ENCODE results near the gene VARS1. TPM values are rescaled to one million over a fixed set of nuclear protein-coding genes. Genes with fewer than 3 reads are reported as not detected.

VARS1 gene
- total RNA-seq, 2 experiments from 2014 or later = 147 to 169 TPM

- Mint-ChIP-seq H3K4me1 (peaks cover 15% of the 10 kb centered on the region), H3K27ac (no peak overlapping the region), H3K27me3 (no peaks in the 10 kb centered on the region), H3K4me3 (no peak overlapping the region), H3K9me3 (ENCODE audit: low read depth) (no peaks in the 10 kb centered on the region), H3K36me3 (ENCODE audit: low read depth) (peaks cover 53% of the 10 kb centered on the region)
- POLR2A ChIA-PET = no interaction called here
- intact Hi-C loops (cut with DNase I, micrococcal nuclease) = no loop called here
- DNase-seq = no peak
- ATAC-seq = no peak
- CTCF ChIA-PET = no interaction called here
Observed at GRCh38 chr6:31781244-31782125, 14.1 kb downstream of the VARS1 start.

- Mint-ChIP-seq H3K4me3 (no peak overlapping the region), H3K27ac (no peak overlapping the region), H3K27me3 (no peaks in the 10 kb centered on the region), H3K4me1 (peaks cover 20% of the 10 kb centered on the region), H3K9me3 (ENCODE audit: low read depth) (no peaks in the 10 kb centered on the region), H3K36me3 (ENCODE audit: low read depth) (peaks cover 50% of the 10 kb centered on the region)
- DNase-seq (no peak), ATAC-seq (no peak)
- intact Hi-C loops (cut with DNase I, micrococcal nuclease) = no loop called here
- ChIA-PET POLR2A (no interaction called here), CTCF (interaction anchor here (0.6 kb wide), 1 partner anchor 56 kb away, joined by 3 read pairs; no protein-coding TSS in a partner anchor)
Observed at GRCh38 chr6:31780507-31781243, 14.9 kb downstream of the VARS1 start.

- H3K27ac Mint-ChIP-seq = no peak overlapping the region
Observed at GRCh38 chr6:31779908-31780307, 15.6 kb downstream of the VARS1 start.

GRCh38 chr6:31778999-31779885 is 16.3 kb downstream of the VARS1 start:
- H3K4me1 Mint-ChIP-seq = peaks cover 24% of the 10 kb centered on the region
- ChIA-PET POLR2A (no interaction called here), CTCF (interaction anchor here (0.6 to 1.3 kb wide), 3 partner anchors 10 to 56 kb away, joined by 3 to 5 read pairs (median 3); partner anchors contain the start of gene MPIG6B)
- H3K27ac Mint-ChIP-seq = no peak overlapping the region
- no peaks in the 10 kb centered on the region for H3K27me3 Mint-ChIP-seq
- H3K4me3 Mint-ChIP-seq = no peak overlapping the region
- ATAC-seq (no peak), DNase-seq (no peak)
- H3K36me3 Mint-ChIP-seq (ENCODE audit: low read depth) = peaks cover 44% of the 10 kb centered on the region
- H3K9me3 Mint-ChIP-seq (ENCODE audit: low read depth) = no peaks in the 10 kb centered on the region
- intact Hi-C loops (cut with DNase I, micrococcal nuclease) = no loop called here

More at GRCh38 chr6:31779908-31780307, 15.6 kb downstream of the VARS1 start:
- no peak for ATAC-seq
- DNase-seq = no peak
- Mint-ChIP-seq H3K27me3 (no peaks in the 10 kb centered on the region), H3K36me3 (ENCODE audit: low read depth) (peaks cover 50% of the 10 kb centered on the region), H3K4me1 (peaks cover 24% of the 10 kb centered on the region), H3K4me3 (no peak overlapping the region), H3K9me3 (ENCODE audit: low read depth) (no peaks in the 10 kb centered on the region)
- intact Hi-C loops (cut with DNase I, micrococcal nuclease) = no loop called here
- ChIA-PET CTCF (interaction anchor here (0.6 to 1.3 kb wide), 3 partner anchors 10 to 57 kb away, joined by 3 to 5 read pairs (median 3); partner anchors contain the start of gene MPIG6B), POLR2A (no interaction called here)

- no peaks in the 10 kb centered on the region for H3K9me3 Mint-ChIP-seq (ENCODE audit: low read depth)
- peaks cover 40% of the 10 kb centered on the region for H3K36me3 Mint-ChIP-seq (ENCODE audit: low read depth)
- no peak overlapping the region for H3K4me3 Mint-ChIP-seq
- no peaks in the 10 kb centered on the region for H3K27me3 Mint-ChIP-seq
- H3K27ac Mint-ChIP-seq = no peak overlapping the region
- DNase-seq = no peak
- intact Hi-C loops (cut with DNase I, micrococcal nuclease) = no loop called here
- H3K4me1 Mint-ChIP-seq = peaks cover 27% of the 10 kb centered on the region
- ChIA-PET CTCF (interaction anchor here (0.6 to 1.2 kb wide), 3 partner anchors 20 to 1045 kb away, joined by 3 to 5 read pairs (median 3); no protein-coding TSS in a partner anchor), POLR2A (no interaction called here)
- no peak for ATAC-seq
Observed at GRCh38 chr6:31778193-31778592, 17.4 kb downstream of the VARS1 start.

GRCh38 chr6:31777667-31778050 is 17.9 kb downstream of the VARS1 start:
- H3K27ac Mint-ChIP-seq = peak overlapping the region; percentile 47
- peaks cover 31% of the 10 kb centered on the region for H3K4me1 Mint-ChIP-seq
- no peaks in the 10 kb centered on the region for H3K9me3 Mint-ChIP-seq (ENCODE audit: low read depth)
- ATAC-seq = no peak
- H3K36me3 Mint-ChIP-seq (ENCODE audit: low read depth) = peaks cover 38% of the 10 kb centered on the region
- no peak for DNase-seq
- no peak overlapping the region for H3K4me3 Mint-ChIP-seq
- POLR2A ChIA-PET = no interaction called here
- no peaks in the 10 kb centered on the region for H3K27me3 Mint-ChIP-seq
- intact Hi-C loops (cut with DNase I, micrococcal nuclease) = no loop called here
- CTCF ChIA-PET = interaction anchor here (0.6 to 1.2 kb wide), 6 partner anchors 13 to 197 kb away, joined by 3 to 4 read pairs (median 3); no protein-coding TSS in a partner anchor

GRCh38 chr6:31776989-31777666 is 18.4 kb downstream of the VARS1 start, which contains the start of gene VWA7:
Gene VWA7, minus strand, starts transcription at chr6:31777328. Its CDS starts 549 bp downstream, at chr6:31776779.
- Mint-ChIP-seq H3K9me3 (ENCODE audit: low read depth) (no peaks in the 10 kb centered on the region), H3K36me3 (ENCODE audit: low read depth) (peaks cover 33% of the 10 kb centered on the region), H3K27ac (peak within 1 kb of the TSS; percentile 47), H3K4me3 (no peak within 1 kb of the TSS), H3K4me1 (peaks cover 36% of the 10 kb centered on the region), H3K27me3 (no peaks in the 10 kb centered on the region)
- ChIA-PET CTCF (interaction anchor here (0.7 to 1.2 kb wide), 6 partner anchors 14 to 197 kb away, joined by 3 to 4 read pairs (median 3); no protein-coding TSS in a partner anchor), POLR2A (no interaction called here)
- intact Hi-C loops (cut with DNase I, micrococcal nuclease) = no loop called here
- peak; percentile 93 for ATAC-seq
- DNase-seq = peak; percentile 90

GRCh38 chr6:31776485-31776988 is 19.0 kb downstream of the VARS1 start:
- no peak for DNase-seq
- intact Hi-C loops (cut with DNase I, micrococcal nuclease) = no loop called here
- Mint-ChIP-seq H3K4me3 (no peak overlapping the region), H3K27ac (no peak overlapping the region), H3K27me3 (no peaks in the 10 kb centered on the region), H3K4me1 (peaks cover 38% of the 10 kb centered on the region), H3K9me3 (ENCODE audit: low read depth) (no peaks in the 10 kb centered on the region), H3K36me3 (ENCODE audit: low read depth) (peaks cover 27% of the 10 kb centered on the region)
- ChIA-PET POLR2A (no interaction called here), CTCF (interaction anchor here (0.8 kb wide), 1 partner anchor 54 kb away, joined by 3 read pairs; no protein-coding TSS in a partner anchor)
- peak; percentile 5 for ATAC-seq

- DNase-seq (no peak), ATAC-seq (no peak)
- ChIA-PET CTCF (interaction anchor here (0.8 to 1.4 kb wide), 2 partner anchors 41 to 55 kb away, joined by 3 to 4 read pairs; no protein-coding TSS in a partner anchor), POLR2A (no interaction called here)
- no peaks in the 10 kb centered on the region for H3K27me3 Mint-ChIP-seq
- peaks cover 32% of the 10 kb centered on the region for H3K36me3 Mint-ChIP-seq (ENCODE audit: low read depth)
- peak overlapping the region; percentile 47 for H3K27ac Mint-ChIP-seq
- intact Hi-C loops (cut with DNase I, micrococcal nuclease) = no loop called here
- peaks cover 43% of the 10 kb centered on the region for H3K4me1 Mint-ChIP-seq
- no peaks in the 10 kb centered on the region for H3K9me3 Mint-ChIP-seq (ENCODE audit: low read depth)
- no peak overlapping the region for H3K4me3 Mint-ChIP-seq
Observed at GRCh38 chr6:31775633-31776484, 19.7 kb downstream of the VARS1 start.

GRCh38 chr6:31775184-31775583 is 20.4 kb downstream of the VARS1 start:
- Mint-ChIP-seq H3K36me3 (ENCODE audit: low read depth) (peaks cover 28% of the 10 kb centered on the region), H3K9me3 (ENCODE audit: low read depth) (no peaks in the 10 kb centered on the region), H3K4me3 (no peak overlapping the region), H3K27me3 (no peaks in the 10 kb centered on the region), H3K27ac (no peak overlapping the region), H3K4me1 (peaks cover 43% of the 10 kb centered on the region)
- POLR2A ChIA-PET = no interaction called here
- no peak for DNase-seq
- intact Hi-C loops (cut with DNase I, micrococcal nuclease) = no loop called here
- no peak for ATAC-seq
- CTCF ChIA-PET = interaction anchor here (1.4 to 1.6 kb wide), 2 partner anchors 20 to 40 kb away, joined by 4 to 5 read pairs; partner anchors contain the start of gene VARS1
